ENCODE results near the gene UTS2R. TPM values are rescaled to one million over a fixed set of nuclear protein-coding genes. Genes with fewer than 3 reads are reported as not detected.

The UTS2R gene
- total RNA-seq, 1 donor from 2014 or later = not detected

DNA sequence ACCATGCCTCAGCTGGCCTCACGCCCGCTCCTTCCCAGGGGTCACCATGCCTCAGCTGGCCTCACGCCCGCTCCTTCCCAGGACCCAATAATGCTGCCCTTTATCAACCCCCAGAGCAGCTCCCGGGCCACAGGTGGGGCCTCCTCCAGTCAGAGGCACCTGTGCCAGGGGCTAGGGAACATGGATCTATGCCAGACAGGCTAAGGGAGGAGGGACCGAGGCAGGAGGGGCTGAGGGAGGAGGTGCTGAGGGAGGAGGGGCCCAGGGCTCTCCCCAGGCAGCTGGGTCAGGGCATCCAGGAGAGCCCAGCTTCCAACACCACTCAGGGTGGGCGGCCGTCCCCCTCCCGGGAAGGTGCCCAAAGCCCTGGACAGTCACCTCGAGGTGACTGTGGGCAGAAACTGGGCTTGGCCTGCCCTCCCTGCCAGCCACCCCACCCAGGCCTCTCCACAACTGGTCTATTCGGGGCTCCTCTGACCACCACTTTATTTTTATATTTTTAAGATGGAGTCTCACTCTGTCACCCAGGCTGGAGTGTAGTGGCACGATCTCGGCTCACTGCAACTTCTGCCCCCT is 19.4 kb downstream of the UTS2R start:
- Histone ChIP-seq H3K4me2 (no peak overlapping the region), H4K20me1 (ENCODE audit: low read depth) (no peaks in the 10 kb centered on the region), H3K4me1 (peaks cover under 1% of the 10 kb centered on the region), H3K27me3 (no peaks in the 10 kb centered on the region), H3K9ac (no peak overlapping the region), H3K9me3 (ENCODE audit: low read depth) (no peaks in the 10 kb centered on the region), H3K4me3 (no peak overlapping the region), H3K79me2 (ENCODE audit: low read depth) (no peaks in the 10 kb centered on the region), H3K27ac (no peak overlapping the region), H3F3A (ENCODE audit: low read depth) (no peaks in the 10 kb centered on the region), H2AFZ (replicated peaks) (no peak overlapping the region), H3K36me3 (no peaks in the 10 kb centered on the region)
- Mint-ChIP-seq H3K27me3 (ENCODE audit: insufficient read depth, low read depth) (peaks cover 18% of the 10 kb centered on the region), H3K9me3 (no peaks in the 10 kb centered on the region), H3K4me1 (peaks cover 6% of the 10 kb centered on the region), H3K36me3 (peaks cover 7% of the 10 kb centered on the region), H3K27ac (no peak overlapping the region), H3K4me3 (no peak overlapping the region)
- no peak for DNase-seq (ENCODE audit: low spot score)
- TF ChIP-seq EZH2phosphoT487 (IDR thresholded peaks at IDR 0.05) (no peak), EZH2 (IDR thresholded peaks at IDR 0.05) (no peak)
- TF ChIP-seq, protein P1, sequence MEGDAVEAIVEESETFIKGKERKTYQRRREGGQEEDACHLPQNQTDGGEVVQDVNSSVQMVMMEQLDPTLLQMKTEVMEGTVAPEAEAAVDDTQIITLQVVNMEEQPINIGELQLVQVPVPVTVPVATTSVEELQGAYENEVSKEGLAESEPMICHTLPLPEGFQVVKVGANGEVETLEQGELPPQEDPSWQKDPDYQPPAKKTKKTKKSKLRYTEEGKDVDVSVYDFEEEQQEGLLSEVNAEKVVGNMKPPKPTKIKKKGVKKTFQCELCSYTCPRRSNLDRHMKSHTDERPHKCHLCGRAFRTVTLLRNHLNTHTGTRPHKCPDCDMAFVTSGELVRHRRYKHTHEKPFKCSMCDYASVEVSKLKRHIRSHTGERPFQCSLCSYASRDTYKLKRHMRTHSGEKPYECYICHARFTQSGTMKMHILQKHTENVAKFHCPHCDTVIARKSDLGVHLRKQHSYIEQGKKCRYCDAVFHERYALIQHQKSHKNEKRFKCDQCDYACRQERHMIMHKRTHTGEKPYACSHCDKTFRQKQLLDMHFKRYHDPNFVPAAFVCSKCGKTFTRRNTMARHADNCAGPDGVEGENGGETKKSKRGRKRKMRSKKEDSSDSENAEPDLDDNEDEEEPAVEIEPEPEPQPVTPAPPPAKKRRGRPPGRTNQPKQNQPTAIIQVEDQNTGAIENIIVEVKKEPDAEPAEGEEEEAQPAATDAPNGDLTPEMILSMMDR (IDR thresholded peaks at IDR 0.05) = no peak

- no peak overlapping the region for H3K27ac Mint-ChIP-seq
- peaks cover 3% of the 10 kb centered on the region for H3K4me1 Mint-ChIP-seq
- Histone ChIP-seq H3K4me3 (no peak overlapping the region), H3K27ac (no peak overlapping the region), H3F3A (ENCODE audit: low read depth) (no peaks in the 10 kb centered on the region), H3K4me2 (no peak overlapping the region), H2AFZ (replicated peaks) (no peak overlapping the region), H4K20me1 (ENCODE audit: low read depth) (no peaks in the 10 kb centered on the region), H3K36me3 (no peaks in the 10 kb centered on the region), H3K4me1 (no peaks in the 10 kb centered on the region), H3K9me3 (ENCODE audit: low read depth) (no peaks in the 10 kb centered on the region), H3K9ac (no peak overlapping the region), H3K79me2 (ENCODE audit: low read depth) (no peaks in the 10 kb centered on the region), H3K27me3 (no peaks in the 10 kb centered on the region)
- TF ChIP-seq EZH2phosphoT487 (IDR thresholded peaks at IDR 0.05) = no peak
- no peak for TF ChIP-seq EZH2 (IDR thresholded peaks at IDR 0.05)
- TF ChIP-seq, protein P1 (IDR thresholded peaks at IDR 0.05) = no peak
- peaks cover 18% of the 10 kb centered on the region for H3K27me3 Mint-ChIP-seq (ENCODE audit: insufficient read depth, low read depth)
- H3K36me3 Mint-ChIP-seq = peaks cover 10% of the 10 kb centered on the region
- H3K9me3 Mint-ChIP-seq = no peaks in the 10 kb centered on the region
- H3K4me3 Mint-ChIP-seq = no peak overlapping the region
- no peak for DNase-seq (ENCODE audit: low spot score)
Observed at GRCh38 chr17:82391496-82392066, 20.0 kb downstream of the UTS2R start.

GRCh38 chr17:82392209-82392920 is 20.8 kb downstream of the UTS2R start:
- H3K4me3 Mint-ChIP-seq = no peak overlapping the region
- H3K27ac ChIP-seq = no peak overlapping the region
- H4K20me1 ChIP-seq (ENCODE audit: low read depth) = no peaks in the 10 kb centered on the region
- H3K4me1 ChIP-seq = no peaks in the 10 kb centered on the region
- H3K9me3 Mint-ChIP-seq = no peaks in the 10 kb centered on the region
- peaks cover 2% of the 10 kb centered on the region for H3K4me1 Mint-ChIP-seq
- no peaks in the 10 kb centered on the region for H3K79me2 ChIP-seq (ENCODE audit: low read depth)
- no peak overlapping the region for H2AFZ ChIP-seq (replicated peaks)
- H3K36me3 ChIP-seq = no peaks in the 10 kb centered on the region
- H3K27ac Mint-ChIP-seq = no peak overlapping the region
- no peak for DNase-seq (ENCODE audit: low spot score)
- peaks cover 10% of the 10 kb centered on the region for H3K36me3 Mint-ChIP-seq
- H3K4me2 ChIP-seq = no peak overlapping the region
- TF ChIP-seq EZH2 (IDR thresholded peaks at IDR 0.05) = no peak
- no peak for TF ChIP-seq EZH2phosphoT487 (IDR thresholded peaks at IDR 0.05)
- TF ChIP-seq, protein P1 (IDR thresholded peaks at IDR 0.05) = no peak
- H3K9ac ChIP-seq = no peak overlapping the region
- no peaks in the 10 kb centered on the region for H3K9me3 ChIP-seq (ENCODE audit: low read depth)
- H3K27me3 ChIP-seq = no peaks in the 10 kb centered on the region
- no peaks in the 10 kb centered on the region for H3F3A ChIP-seq (ENCODE audit: low read depth)
- no peak overlapping the region for H3K4me3 ChIP-seq
- H3K27me3 Mint-ChIP-seq (ENCODE audit: insufficient read depth, low read depth) = peaks cover 15% of the 10 kb centered on the region
